Suprapubic skin (tissue), 4 donors: ENCODE results near the gene GPC1. TPM values are rescaled to one million over a fixed set of nuclear protein-coding genes. Genes with fewer than 3 reads are reported as not detected.

Source experiments
- DNase-seq, 2 donors: peaks; one replicate each; pipeline ENCODE4 v3.0.0-alpha.2; 2019; ENCODE audit warnings: low spot score in 2 of 2
- H3K27ac ChIP-seq: fragments of 200-600 bp; sonication (generic); one replicate; pipeline ENCODE4 v1.5.1; 2019
- H3K27me3 ChIP-seq: fragments of 200-600 bp; sonication (generic); one replicate; pipeline ENCODE4 v1.5.1; 2019
- H3K36me3 ChIP-seq: fragments of 200-600 bp; sonication (generic); one replicate; pipeline ENCODE4 v1.5.1; 2019
- H3K4me1 ChIP-seq: fragments of 200-600 bp; sonication (generic); one replicate; pipeline ENCODE4 v1.5.1; 2019
- H3K4me3 ChIP-seq: fragments of 200-600 bp; sonication (generic); one replicate; pipeline ENCODE4 v1.5.1; 2019; ENCODE audit warnings: mild to moderate bottlenecking
- H3K9me3 ChIP-seq: fragments of 200-600 bp; sonication (generic); one replicate; pipeline ENCODE4 v1.5.1; 2019
- EP300 ChIP-seq: sonication (generic); formaldehyde crosslinking; IDR thresholded peaks from one replicate; pipeline ENCODE4 v1.6.1; 2017; ENCODE audit warnings: antibody characterized with exemption
- POLR2A ChIP-seq, 2 donors: fragments of 450-650 bp; IDR thresholded peaks; one replicate each; pipeline ENCODE4 v1.6.1; 2017; ENCODE audit warnings: antibody characterized with exemption in 2 of 2, mild to moderate bottlenecking in 2 of 2, moderate library complexity in 2 of 2
- POLR2AphosphoS5 ChIP-seq, 3 donors: sonication (generic); formaldehyde crosslinking; IDR thresholded peaks; one replicate each; pipeline ENCODE4 v1.6.1; 2017; ENCODE audit warnings: antibody characterized with exemption in 3 of 3
- WGBS: methylation state at CpG from one replicate; pipeline ENCODE4 v1.1.5; 2018; 5-methylcytosine and 5-hydroxymethylcytosine counted together
- total RNA-seq, 4 donors: library from RNA; depleted of rRNA; stranded (reverse); fragments of >200 nt; gene quantifications; one replicate each; pipeline ENCODE4 v1.1.0, GENCODE V29; 2016
- TF ChIP-seq, protein P1 (sequence below), 2 donors: fragments of 200-600 bp in 1 of 2; fragments of 450-650 bp in 1 of 2; sonication (generic) in 1 of 2; IDR thresholded peaks; one replicate each; pipeline ENCODE4 v1.5.1; 2016 to 2019; ENCODE audit warnings: antibody characterized with exemption in 2 of 2, mild to moderate bottlenecking in 1 of 2, moderate library complexity in 1 of 2

GPC1 gene
- total RNA-seq, 4 donors from 2014 or later, result 130 to 164 (median 145) TPM

- 89% methylated on average over 17 of the region's 17 CpGs for WGBS
- TF ChIP-seq POLR2AphosphoS5 (IDR thresholded peaks at IDR 0.05), result no peak
- no peak for TF ChIP-seq POLR2A (IDR thresholded peaks at IDR 0.05)
- TF ChIP-seq, protein P1, sequence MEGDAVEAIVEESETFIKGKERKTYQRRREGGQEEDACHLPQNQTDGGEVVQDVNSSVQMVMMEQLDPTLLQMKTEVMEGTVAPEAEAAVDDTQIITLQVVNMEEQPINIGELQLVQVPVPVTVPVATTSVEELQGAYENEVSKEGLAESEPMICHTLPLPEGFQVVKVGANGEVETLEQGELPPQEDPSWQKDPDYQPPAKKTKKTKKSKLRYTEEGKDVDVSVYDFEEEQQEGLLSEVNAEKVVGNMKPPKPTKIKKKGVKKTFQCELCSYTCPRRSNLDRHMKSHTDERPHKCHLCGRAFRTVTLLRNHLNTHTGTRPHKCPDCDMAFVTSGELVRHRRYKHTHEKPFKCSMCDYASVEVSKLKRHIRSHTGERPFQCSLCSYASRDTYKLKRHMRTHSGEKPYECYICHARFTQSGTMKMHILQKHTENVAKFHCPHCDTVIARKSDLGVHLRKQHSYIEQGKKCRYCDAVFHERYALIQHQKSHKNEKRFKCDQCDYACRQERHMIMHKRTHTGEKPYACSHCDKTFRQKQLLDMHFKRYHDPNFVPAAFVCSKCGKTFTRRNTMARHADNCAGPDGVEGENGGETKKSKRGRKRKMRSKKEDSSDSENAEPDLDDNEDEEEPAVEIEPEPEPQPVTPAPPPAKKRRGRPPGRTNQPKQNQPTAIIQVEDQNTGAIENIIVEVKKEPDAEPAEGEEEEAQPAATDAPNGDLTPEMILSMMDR (IDR thresholded peaks at IDR 0.05), result no peak
- no peak for TF ChIP-seq EP300
Measured at GRCh38 chr2:240423788-240424191, 11.7 kb upstream of the GPC1 start.

DNA sequence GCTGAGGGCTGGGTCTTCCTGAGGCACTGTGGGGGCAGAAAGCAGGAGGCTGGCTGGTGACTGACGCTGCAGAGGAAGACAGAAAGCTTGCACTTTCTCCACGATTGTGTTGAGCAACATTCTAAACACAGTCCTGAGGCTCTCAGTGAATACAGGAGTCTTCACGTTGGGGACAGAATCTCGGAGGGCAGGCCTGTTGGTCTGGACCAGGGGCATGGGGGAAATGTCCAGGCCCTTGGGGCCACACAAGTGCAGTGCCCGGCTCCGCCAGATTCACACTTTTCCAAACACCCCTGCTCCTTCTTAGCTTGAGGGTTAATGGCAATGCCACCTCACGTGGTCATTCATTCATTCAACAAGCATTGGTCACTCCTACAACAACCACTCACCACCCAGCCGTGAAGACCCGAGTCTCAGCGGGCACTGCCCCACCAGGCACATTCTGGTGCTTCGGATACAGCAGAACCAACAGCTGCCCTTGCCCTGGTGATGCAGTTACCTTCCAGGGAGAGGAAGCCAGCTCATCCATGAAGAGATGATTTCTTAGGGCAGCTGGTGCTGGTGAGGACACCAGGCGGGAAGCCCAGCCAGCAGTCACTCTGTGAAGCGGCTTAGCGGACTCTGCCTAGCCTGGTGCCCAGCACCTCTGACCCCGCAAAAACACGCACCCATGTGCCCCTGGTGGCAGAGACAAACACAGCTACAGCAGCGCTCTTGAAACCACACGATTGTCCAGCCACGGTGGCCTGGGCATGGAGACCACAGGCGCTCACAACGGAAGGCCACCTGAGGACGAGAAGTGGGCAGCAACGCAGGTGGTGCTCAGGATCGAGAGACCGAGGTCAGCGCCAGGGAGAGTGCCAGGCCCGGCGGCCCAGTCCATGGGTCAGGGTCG is 10.9 kb upstream of the GPC1 start:
- DNase-seq, result peak in 1 of 2 donors; percentile 63
- Histone ChIP-seq H3K4me1 (no peaks in the 10 kb centered on the region), H3K4me3 (no peak overlapping the region), H3K9me3 (no peaks in the 10 kb centered on the region), H3K27ac (no peak overlapping the region), H3K36me3 (no peaks in the 10 kb centered on the region), H3K27me3 (no peaks in the 10 kb centered on the region)
- 90% methylated on average over 24 of the region's 29 CpGs for WGBS
- TF ChIP-seq POLR2A (IDR thresholded peaks at IDR 0.05) (no peak), POLR2AphosphoS5 (IDR thresholded peaks at IDR 0.05) (no peak), EP300 (no peak)
- TF ChIP-seq, protein P1 (IDR thresholded peaks at IDR 0.05), result no peak

More at GRCh38 chr2:240423788-240424191, 11.7 kb upstream of the GPC1 start:
- no peaks in the 10 kb centered on the region for H3K36me3 ChIP-seq
- no peaks in the 10 kb centered on the region for H3K9me3 ChIP-seq
- H3K4me1 ChIP-seq, result no peaks in the 10 kb centered on the region
- DNase-seq, result peak in 1 of 2 donors; percentile 56
- no peak overlapping the region for H3K27ac ChIP-seq
- H3K27me3 ChIP-seq, result no peaks in the 10 kb centered on the region
- no peak overlapping the region for H3K4me3 ChIP-seq

DNA sequence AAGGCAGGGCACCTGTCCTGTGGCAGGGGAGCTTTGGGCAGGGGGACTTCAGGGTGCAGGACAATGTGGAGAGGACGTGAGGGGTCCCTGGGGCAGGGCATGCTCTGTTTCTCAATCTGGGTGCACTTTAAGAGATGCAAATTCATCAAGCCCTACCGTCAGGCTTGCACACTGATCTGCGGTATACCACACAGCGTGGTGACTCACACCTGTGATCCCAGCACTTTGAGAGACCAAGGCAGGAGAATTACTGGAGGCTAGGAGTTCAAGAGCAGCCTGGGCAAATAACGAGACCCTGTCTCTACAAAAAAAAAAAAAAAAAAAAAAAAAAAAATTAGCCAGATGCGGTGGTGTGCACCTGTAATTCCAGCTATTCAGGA is 10.2 kb upstream of the GPC1 start:
- TF ChIP-seq POLR2AphosphoS5 (IDR thresholded peaks at IDR 0.05), result no peak
- TF ChIP-seq POLR2A (IDR thresholded peaks at IDR 0.05), result no peak
- TF ChIP-seq, protein P1 (IDR thresholded peaks at IDR 0.05), result no peak
- TF ChIP-seq EP300, result no peak
- H3K27ac ChIP-seq, result no peak overlapping the region
- H3K27me3 ChIP-seq, result no peaks in the 10 kb centered on the region
- no peaks in the 10 kb centered on the region for H3K36me3 ChIP-seq
- H3K9me3 ChIP-seq, result no peaks in the 10 kb centered on the region
- DNase-seq, result no peak
- H3K4me1 ChIP-seq, result no peaks in the 10 kb centered on the region
- no peak overlapping the region for H3K4me3 ChIP-seq
- 92% methylated on average over 6 of the region's 6 CpGs for WGBS

DNA sequence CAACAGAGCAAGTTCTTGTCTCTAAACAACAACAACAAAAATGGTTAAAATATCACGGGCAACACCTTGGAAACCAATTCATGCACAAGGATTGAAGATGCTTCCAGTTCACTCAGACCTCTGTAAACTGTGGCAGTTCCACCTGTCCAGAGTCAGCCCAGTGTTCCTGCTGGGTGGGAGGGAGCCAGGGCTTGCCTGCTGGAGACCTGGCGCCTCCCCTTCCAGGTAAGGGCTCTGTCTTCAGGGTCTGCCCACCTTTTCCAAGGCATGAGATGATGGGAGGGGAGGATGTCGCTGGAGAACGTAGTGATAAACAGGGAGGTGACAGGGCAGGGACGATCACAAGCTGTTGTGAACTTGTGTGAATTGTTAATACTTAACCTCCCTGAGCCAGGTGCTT is 9.8 kb upstream of the GPC1 start:
- Histone ChIP-seq H3K4me1 (no peaks in the 10 kb centered on the region), H3K27ac (no peak overlapping the region), H3K36me3 (no peaks in the 10 kb centered on the region), H3K9me3 (no peaks in the 10 kb centered on the region), H3K27me3 (no peaks in the 10 kb centered on the region), H3K4me3 (no peak overlapping the region)
- whole genome bisulfite sequencing, result 88% methylated on average over 5 of the region's 5 CpGs
- DNase-seq, result peak in 1 of 2 donors; percentile 67
- TF ChIP-seq, protein P1 (IDR thresholded peaks at IDR 0.05), result no peak
- no peak for TF ChIP-seq EP300
- TF ChIP-seq POLR2A (IDR thresholded peaks at IDR 0.05), result no peak
- TF ChIP-seq POLR2AphosphoS5 (IDR thresholded peaks at IDR 0.05), result no peak
